A673 (cell line): ENCODE results near the gene CCDC87. TPM values are rescaled to one million over a fixed set of nuclear protein-coding genes. Genes with fewer than 3 reads are reported as not detected.

ENCODE experiments used
- BruUV-seq: library from RNA; stranded (reverse); fragments of 400-500 nt; replicated peaks from 2 replicates; lab custom pipeline; 2021; lab: Mats Ljungman, UMichigan
- CTCF ChIA-PET: fragments of 300-600 bp; sonication (Branson Sonifier 250); formaldehyde crosslinking; loops from one replicate; lab custom pipeline; 2022; ENCODE audit warnings: antibody characterized with exemption; lab: Charles Lee
- POLR2A ChIA-PET: fragments of 300-600 bp; sonication (Branson Sonifier 250); formaldehyde crosslinking; loops from one replicate; lab custom pipeline; 2022; ENCODE audit warnings: antibody characterized with exemption; ENCODE audit not compliant: low non-redundant PET; lab: Charles Lee
- DNase-seq: peaks from one replicate; pipeline ENCODE4 v3.0.0-alpha.2; 2015; ENCODE audit warnings: low spot score
- H3K27ac ChIP-seq: fragments of 200-600 bp; sonication (generic); 2 replicates; pipeline ENCODE4 v1.5.1; 2016; ENCODE audit warnings: mixed run types, low read depth, mild to moderate bottlenecking, mixed read lengths, antibody characterized with exemption, low read length; ENCODE audit not compliant: poor library complexity, severe bottlenecking
- H3K27me3 ChIP-seq: fragments of 200-600 bp; sonication (generic); replicated peaks from 2 replicates; pipeline ENCODE4 v1.6.1; 2017; ENCODE audit warnings: mixed run types, low read depth, mild to moderate bottlenecking, mixed read lengths, antibody characterized with exemption, low read length; ENCODE audit not compliant: insufficient read depth, poor library complexity
- H3K36me3 ChIP-seq: fragments of 200-600 bp; sonication (generic); 2 replicates; pipeline ENCODE4 v1.6.1; 2016; ENCODE audit warnings: mixed run types, mild to moderate bottlenecking, mixed read lengths, antibody characterized with exemption, low read length; ENCODE audit not compliant: insufficient read depth, poor library complexity, severe bottlenecking
- H3K4me1 ChIP-seq: fragments of 200-600 bp; sonication (generic); 2 replicates; pipeline ENCODE4 v1.6.1; 2017; ENCODE audit warnings: mixed run types, mild to moderate bottlenecking, mixed read lengths, antibody characterized with exemption, low read length; ENCODE audit not compliant: insufficient read depth, poor library complexity, severe bottlenecking
- H3K4me3 ChIP-seq: fragments of 200-600 bp; sonication (generic); 2 replicates; pipeline ENCODE4 v1.5.1; 2016; ENCODE audit warnings: low read depth, mixed run types, mild to moderate bottlenecking, mixed read lengths, low read length; ENCODE audit not compliant: poor library complexity, severe bottlenecking
- H3K9me3 ChIP-seq: fragments of 200-600 bp; sonication (generic); 2 replicates; pipeline ENCODE4 v1.6.1; 2016; ENCODE audit warnings: mixed run types, low read depth, mild to moderate bottlenecking, mixed read lengths, antibody characterized with exemption, low read length; ENCODE audit not compliant: poor library complexity, severe bottlenecking
- EZH2 ChIP-seq: fragments of 200-600 bp; sonication (generic); IDR thresholded peaks from 2 replicates; pipeline ENCODE4 v1.6.1; 2017; ENCODE audit warnings: borderline replicate concordance, low read depth, mild to moderate bottlenecking, mixed read lengths, antibody characterized with exemption, low read length; ENCODE audit not compliant: poor library complexity, severe bottlenecking
- intact Hi-C: fragments of 100-400 bp; cut with micrococcal nuclease; formaldehyde crosslinking; loops from one replicate; pipeline ENCODE4 v1.10.0; 2022; ENCODE audit not compliant: unreplicated experiment
- total RNA-seq: library from RNA; stranded (reverse); gene quantifications from 2 replicates; pipeline ENCODE4 v1.2.3, GENCODE V29; 2021
- TF ChIP-seq, protein P1 (sequence below): fragments of 300-800, 200-600 bp; sonication (generic); conservative IDR thresholded peaks from 2 replicates; pipeline ENCODE4 v1.5.1; 2017; ENCODE audit warnings: low read depth, mild to moderate bottlenecking, antibody characterized with exemption, low read length, moderate library complexity, mixed read lengths

CCDC87 gene
- total RNA-seq, 1 experiment from 2014 or later: 0.90 TPM

DNA sequence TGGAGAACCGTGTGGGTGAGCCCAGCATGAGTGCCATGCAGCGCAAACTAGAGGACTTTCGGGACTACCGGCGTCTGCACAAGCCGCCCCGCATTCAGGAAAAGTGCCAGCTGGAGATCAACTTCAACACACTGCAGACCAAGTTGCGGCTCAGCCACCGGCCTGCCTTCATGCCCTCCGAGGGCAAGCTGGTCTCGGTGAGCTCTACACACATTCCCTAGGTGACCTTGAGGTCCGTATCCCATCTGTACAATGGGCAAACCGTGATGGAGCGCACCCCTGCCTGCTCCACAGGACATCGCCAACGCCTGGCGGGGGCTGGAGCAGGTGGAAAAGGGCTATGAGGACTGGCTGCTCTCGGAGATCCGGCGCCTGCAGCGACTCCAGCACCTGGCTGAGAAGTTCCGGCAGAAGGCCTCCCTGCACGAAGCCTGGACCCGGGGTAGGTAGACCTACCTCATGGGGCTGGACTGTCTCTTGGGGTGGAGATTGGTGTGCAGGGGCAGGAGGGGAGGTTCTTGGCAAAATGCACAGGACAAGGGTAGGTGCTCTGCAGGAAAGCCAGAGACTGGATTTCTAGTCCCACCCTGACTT, 35.0 kb downstream of the CCDC87 start:
- TF ChIP-seq EZH2: no peak
- TF ChIP-seq, protein P1, sequence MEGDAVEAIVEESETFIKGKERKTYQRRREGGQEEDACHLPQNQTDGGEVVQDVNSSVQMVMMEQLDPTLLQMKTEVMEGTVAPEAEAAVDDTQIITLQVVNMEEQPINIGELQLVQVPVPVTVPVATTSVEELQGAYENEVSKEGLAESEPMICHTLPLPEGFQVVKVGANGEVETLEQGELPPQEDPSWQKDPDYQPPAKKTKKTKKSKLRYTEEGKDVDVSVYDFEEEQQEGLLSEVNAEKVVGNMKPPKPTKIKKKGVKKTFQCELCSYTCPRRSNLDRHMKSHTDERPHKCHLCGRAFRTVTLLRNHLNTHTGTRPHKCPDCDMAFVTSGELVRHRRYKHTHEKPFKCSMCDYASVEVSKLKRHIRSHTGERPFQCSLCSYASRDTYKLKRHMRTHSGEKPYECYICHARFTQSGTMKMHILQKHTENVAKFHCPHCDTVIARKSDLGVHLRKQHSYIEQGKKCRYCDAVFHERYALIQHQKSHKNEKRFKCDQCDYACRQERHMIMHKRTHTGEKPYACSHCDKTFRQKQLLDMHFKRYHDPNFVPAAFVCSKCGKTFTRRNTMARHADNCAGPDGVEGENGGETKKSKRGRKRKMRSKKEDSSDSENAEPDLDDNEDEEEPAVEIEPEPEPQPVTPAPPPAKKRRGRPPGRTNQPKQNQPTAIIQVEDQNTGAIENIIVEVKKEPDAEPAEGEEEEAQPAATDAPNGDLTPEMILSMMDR: no peak
- no peaks in the 10 kb centered on the region for H3K4me1 ChIP-seq
- peaks cover 21% of the 10 kb centered on the region for H3K27me3 ChIP-seq
- H3K4me3 ChIP-seq: no peak overlapping the region
- CTCF ChIA-PET: no interaction called here
- BruUV-seq: no TSS peak
- no peak overlapping the region for H3K27ac ChIP-seq
- DNase-seq: no peak
- POLR2A ChIA-PET: no interaction called here
- H3K9me3 ChIP-seq: no peaks in the 10 kb centered on the region
- intact Hi-C loops: no loop called here
- H3K36me3 ChIP-seq: no peaks in the 10 kb centered on the region

DNA sequence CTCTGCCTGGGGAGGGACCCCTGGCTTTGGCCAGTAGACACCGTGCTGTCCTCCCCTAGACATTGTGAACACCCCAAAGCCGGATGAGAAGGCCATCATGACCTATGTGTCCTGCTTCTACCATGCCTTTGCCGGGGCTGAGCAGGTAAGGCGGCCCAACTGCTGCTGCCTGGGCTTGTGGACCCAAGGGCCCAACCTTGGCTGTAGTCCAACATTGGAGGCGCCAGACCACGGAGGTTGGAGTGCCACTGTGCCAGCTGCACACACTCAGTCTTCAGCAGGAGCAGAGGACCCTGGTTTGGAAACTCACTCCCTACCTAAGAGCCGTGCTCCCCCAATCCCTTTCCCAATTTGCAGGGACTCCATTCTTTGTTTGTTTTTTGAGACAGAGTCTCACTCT, 36.8 kb downstream of the CCDC87 start:
- ChIA-PET POLR2A (no interaction called here), CTCF (no interaction called here)
- DNase-seq: no peak
- no TSS peak for BruUV-seq
- TF ChIP-seq, protein P1: no peak
- no peak for TF ChIP-seq EZH2
- Histone ChIP-seq H3K9me3 (no peaks in the 10 kb centered on the region), H3K27ac (no peak overlapping the region), H3K27me3 (peaks cover 21% of the 10 kb centered on the region), H3K4me3 (no peak overlapping the region), H3K36me3 (no peaks in the 10 kb centered on the region), H3K4me1 (no peaks in the 10 kb centered on the region)
- intact Hi-C loops: no loop called here

GRCh38 chr11:66555416-66555815, 37.4 kb downstream of the CCDC87 start:
- Histone ChIP-seq H3K36me3 (no peaks in the 10 kb centered on the region), H3K27me3 (peaks cover 21% of the 10 kb centered on the region), H3K27ac (no peak overlapping the region), H3K4me3 (no peak overlapping the region), H3K9me3 (no peaks in the 10 kb centered on the region), H3K4me1 (no peaks in the 10 kb centered on the region)
- POLR2A ChIA-PET: no interaction called here
- CTCF ChIA-PET: no interaction called here
- TF ChIP-seq EZH2: no peak
- TF ChIP-seq, protein P1: no peak
- intact Hi-C loops: no loop called here
- BruUV-seq: no TSS peak
- no peak for DNase-seq
